Fibroblast of lung (primary cell): ENCODE measurements around the gene CDC25C. TPM values are rescaled to one million over a fixed set of nuclear protein-coding genes. Genes with fewer than 3 reads are reported as not detected.

Experiments
- DNase-seq, 2 donors: peaks; one replicate each; pipeline versions ENCODE4 v3.0.0 to v3.0.0-alpha.2; 2010; ENCODE audit warnings: low read depth in 2 of 2
- H2AFZ ChIP-seq: 2 replicates; pipeline ENCODE4 v1.5.1; 2012; ENCODE audit warnings: low read length, control low read depth, inconsistent platforms
- H3K27ac ChIP-seq: 2 replicates; pipeline ENCODE4 v1.5.1; 2011; ENCODE audit warnings: low read length, control low read depth; ENCODE audit not compliant: insufficient read depth
- H3K27me3 ChIP-seq: 2 replicates; pipeline ENCODE4 v1.5.1; 2011; ENCODE audit warnings: mild to moderate bottlenecking, low read length; ENCODE audit not compliant: control insufficient read depth, insufficient read depth
- H3K36me3 ChIP-seq: 2 replicates; pipeline ENCODE4 v1.5.1; 2011; ENCODE audit warnings: low read length; ENCODE audit not compliant: control insufficient read depth, insufficient read depth
- H3K4me1 ChIP-seq: 2 replicates; pipeline ENCODE4 v1.5.1; 2011; ENCODE audit warnings: low read length; ENCODE audit not compliant: control insufficient read depth, insufficient read depth; ENCODE audit errors: extremely low read depth
- H3K4me2 ChIP-seq: 2 replicates; pipeline ENCODE4 v1.5.1; 2011; ENCODE audit warnings: low read length, control low read depth; ENCODE audit not compliant: insufficient read depth; ENCODE audit errors: extremely low read depth
- H3K4me3 ChIP-seq, 4 experiments: fragments of 200-600 bp in 1 of 4; sonication (generic) in 1 of 4; replicated peaks in 1 of 4; 2 replicates each; pipeline ENCODE4 v1.5.1; 2011 to 2016; ENCODE audit warnings: low read length in 4 of 4, low read depth in 3 of 4, mild to moderate bottlenecking in 3 of 4, control low read depth in 2 of 4, inconsistent platforms in 1 of 4, mixed read lengths in 1 of 4; ENCODE audit not compliant: insufficient read depth in 1 of 4; ENCODE audit errors: control extremely low read depth in 1 of 4
- H3K79me2 ChIP-seq: 2 replicates; pipeline ENCODE4 v1.5.1; 2012; ENCODE audit warnings: mild to moderate bottlenecking, low read length, inconsistent platforms; ENCODE audit not compliant: control insufficient read depth, insufficient read depth
- H3K9ac ChIP-seq: 2 replicates; pipeline ENCODE4 v1.5.1; 2011; ENCODE audit warnings: mild to moderate bottlenecking, low read length, control low read depth; ENCODE audit not compliant: insufficient read depth
- H3K9me3 ChIP-seq: 2 replicates; pipeline ENCODE4 v1.5.1; 2012; ENCODE audit warnings: low read depth, low read length; ENCODE audit not compliant: control insufficient read depth, insufficient read depth
- H4K20me1 ChIP-seq: 2 replicates; pipeline ENCODE4 v1.5.1; 2011; ENCODE audit warnings: low read length; ENCODE audit not compliant: control insufficient read depth, insufficient read depth; ENCODE audit errors: extremely low read depth
- EZH2 ChIP-seq: IDR thresholded peaks from 2 replicates; pipeline ENCODE4 v1.5.1; 2012; ENCODE audit warnings: low read length, control low read depth, mild to moderate bottlenecking; ENCODE audit errors: missing control alignments
- polyA plus RNA-seq, 2 donors: library from polyadenylated mRNA; depleted of rRNA in 1 of 2; stranded (reverse) in 1 of 2; unstranded in 1 of 2; fragments of >200 nt; gene quantifications; 2 replicates each; pipeline ENCODE4 v1.2.1, GENCODE V29; 2011 to 2012; ENCODE audit warnings: missing spikeins in 1 of 2
- total RNA-seq: library from RNA; depleted of rRNA; stranded (reverse); fragments of >200 nt; gene quantifications from 2 replicates; pipeline ENCODE4 v1.2.1, GENCODE V29; 2014
- TF ChIP-seq, protein P1 (sequence below), 2 donors: IDR thresholded peaks in 1 of 2; conservative IDR thresholded peaks in 1 of 2; 1 replicate in 1 of 2; 2 replicates in 1 of 2; pipeline ENCODE4 v1.5.1; 2011 to 2012; ENCODE audit warnings: low read length in 2 of 2, control low read depth in 1 of 2, inconsistent platforms in 1 of 2, low read depth in 1 of 2, mild to moderate bottlenecking in 1 of 2

CDC25C gene
- total and polyA plus RNA-seq, 2 donors (not counting 1 experiment from before 2014, with no cell fraction given), result 2.4 to 3.0 TPM

DNA sequence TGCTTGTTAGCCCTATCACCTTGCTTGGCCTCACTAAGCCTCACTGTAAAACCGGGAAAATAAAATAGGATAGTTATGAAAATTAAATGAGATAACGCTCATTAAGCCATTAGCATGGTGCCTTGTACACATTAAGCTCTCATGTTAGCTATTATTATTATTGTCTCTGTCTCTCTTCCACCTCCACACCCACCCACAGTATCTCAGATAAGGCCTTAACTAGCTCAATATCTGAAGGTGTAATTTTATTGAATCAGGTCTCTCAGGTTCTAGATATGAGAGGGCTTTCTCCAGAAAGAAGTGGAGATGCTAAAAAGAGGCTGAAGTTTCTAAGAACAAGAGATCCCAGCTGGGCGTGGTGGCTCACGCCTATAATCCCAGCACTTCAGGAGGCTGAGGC lies 84.8 kb downstream of the CDC25C start:
- TF ChIP-seq EZH2, result no peak
- TF ChIP-seq, protein P1, sequence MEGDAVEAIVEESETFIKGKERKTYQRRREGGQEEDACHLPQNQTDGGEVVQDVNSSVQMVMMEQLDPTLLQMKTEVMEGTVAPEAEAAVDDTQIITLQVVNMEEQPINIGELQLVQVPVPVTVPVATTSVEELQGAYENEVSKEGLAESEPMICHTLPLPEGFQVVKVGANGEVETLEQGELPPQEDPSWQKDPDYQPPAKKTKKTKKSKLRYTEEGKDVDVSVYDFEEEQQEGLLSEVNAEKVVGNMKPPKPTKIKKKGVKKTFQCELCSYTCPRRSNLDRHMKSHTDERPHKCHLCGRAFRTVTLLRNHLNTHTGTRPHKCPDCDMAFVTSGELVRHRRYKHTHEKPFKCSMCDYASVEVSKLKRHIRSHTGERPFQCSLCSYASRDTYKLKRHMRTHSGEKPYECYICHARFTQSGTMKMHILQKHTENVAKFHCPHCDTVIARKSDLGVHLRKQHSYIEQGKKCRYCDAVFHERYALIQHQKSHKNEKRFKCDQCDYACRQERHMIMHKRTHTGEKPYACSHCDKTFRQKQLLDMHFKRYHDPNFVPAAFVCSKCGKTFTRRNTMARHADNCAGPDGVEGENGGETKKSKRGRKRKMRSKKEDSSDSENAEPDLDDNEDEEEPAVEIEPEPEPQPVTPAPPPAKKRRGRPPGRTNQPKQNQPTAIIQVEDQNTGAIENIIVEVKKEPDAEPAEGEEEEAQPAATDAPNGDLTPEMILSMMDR (conservative IDR thresholded peaks at IDR 0.05 in 1 of 2, IDR thresholded peaks at IDR 0.05 in 1 of 2; ENCODE audit: low read depth in 1 of 2, low read length in 2 of 2), result no peak
- DNase-seq, result no peak
- peaks cover 13% of the 10 kb centered on the region for H3K27me3 ChIP-seq

DNA sequence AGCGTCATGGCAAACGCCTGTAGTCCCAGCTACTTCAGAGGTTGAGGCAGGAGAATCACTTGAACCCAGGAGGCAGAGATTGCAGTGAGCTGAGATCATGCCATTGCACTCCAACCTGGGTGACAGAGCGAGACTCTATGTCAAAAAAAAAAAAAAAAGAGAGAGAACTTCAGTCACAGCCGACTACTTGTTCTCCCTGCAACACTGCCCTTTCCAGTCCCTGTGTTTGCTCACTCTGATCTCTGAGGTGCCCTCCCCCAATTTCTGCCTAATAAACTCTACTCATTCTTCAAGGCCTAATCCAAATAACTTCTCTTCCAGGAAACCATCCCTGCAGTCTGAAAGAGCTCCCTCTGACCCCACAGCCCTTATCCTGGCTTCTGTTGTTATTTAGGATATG lies 85.3 kb downstream of the CDC25C start:
- H3K4me1 ChIP-seq, result no peaks in the 10 kb centered on the region
- no peaks in the 10 kb centered on the region for H3K79me2 ChIP-seq
- no peak for DNase-seq
- H3K9me3 ChIP-seq, result no peaks in the 10 kb centered on the region
- H3K36me3 ChIP-seq, result no peaks in the 10 kb centered on the region
- no peak overlapping the region for H2AFZ ChIP-seq
- no peak overlapping the region for H3K4me2 ChIP-seq
- peaks cover 13% of the 10 kb centered on the region for H3K27me3 ChIP-seq
- H4K20me1 ChIP-seq, result no peaks in the 10 kb centered on the region
- no peak overlapping the region for H3K9ac ChIP-seq
- no peak overlapping the region for H3K27ac ChIP-seq
- no peak overlapping the region for H3K4me3 ChIP-seq
- TF ChIP-seq, protein P1 (conservative IDR thresholded peaks at IDR 0.05 in 1 of 2, IDR thresholded peaks at IDR 0.05 in 1 of 2; ENCODE audit: low read depth in 1 of 2, low read length in 2 of 2), result no peak
- no peak for TF ChIP-seq EZH2

More for the DNA sequence above, 84.8 kb downstream of the CDC25C start:
- Histone ChIP-seq H3K9me3 (no peaks in the 10 kb centered on the region), H2AFZ (no peak overlapping the region), H3K9ac (no peak overlapping the region), H3K4me2 (no peak overlapping the region), H3K27ac (no peak overlapping the region), H3K4me1 (no peaks in the 10 kb centered on the region), H4K20me1 (no peaks in the 10 kb centered on the region), H3K79me2 (no peaks in the 10 kb centered on the region), H3K36me3 (no peaks in the 10 kb centered on the region), H3K4me3 (no peak overlapping the region)

DNA sequence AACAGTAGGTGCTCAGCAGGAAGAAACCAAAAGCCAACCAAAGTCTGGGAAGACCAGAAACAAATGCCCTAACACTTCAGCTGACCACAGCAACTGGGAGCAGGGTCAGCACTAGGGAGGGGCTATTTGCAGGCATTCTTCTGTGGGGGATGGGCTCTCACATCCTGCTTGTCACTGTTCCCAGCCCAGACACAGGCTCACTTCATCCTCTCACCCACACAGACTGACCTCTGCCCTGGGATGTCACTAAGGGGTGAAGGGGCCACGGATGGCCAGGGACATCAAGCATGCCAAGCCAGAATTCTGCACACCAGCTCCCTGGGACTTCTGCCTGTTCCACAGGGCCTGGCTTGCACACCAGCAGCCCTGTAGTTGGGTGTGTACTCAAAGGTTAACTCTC lies 85.9 kb downstream of the CDC25C start:
- no peaks in the 10 kb centered on the region for H3K79me2 ChIP-seq
- no peak overlapping the region for H3K4me3 ChIP-seq
- no peak overlapping the region for H3K27ac ChIP-seq
- H3K4me2 ChIP-seq, result no peak overlapping the region
- H4K20me1 ChIP-seq, result no peaks in the 10 kb centered on the region
- no peak overlapping the region for H3K9ac ChIP-seq
- no peak overlapping the region for H2AFZ ChIP-seq
- no peaks in the 10 kb centered on the region for H3K36me3 ChIP-seq
- no peak for TF ChIP-seq EZH2
- TF ChIP-seq, protein P1 (conservative IDR thresholded peaks at IDR 0.05 in 1 of 2, IDR thresholded peaks at IDR 0.05 in 1 of 2; ENCODE audit: low read depth in 1 of 2, low read length in 2 of 2), result no peak
- no peak for DNase-seq
- H3K4me1 ChIP-seq, result no peaks in the 10 kb centered on the region
- H3K9me3 ChIP-seq, result no peaks in the 10 kb centered on the region
- peaks cover 17% of the 10 kb centered on the region for H3K27me3 ChIP-seq
